HG02870 (cell line): ENCODE measurements around the gene PRTG.

Source experiments
- ATAC-seq: cut with Tn5 transposase; IDR thresholded peaks from one replicate; pipeline ENCODE4 v1.9.1; 2021; ENCODE audit warnings: mild to moderate bottlenecking, moderate library complexity; ENCODE audit not compliant: unreplicated experiment

PRTG gene

GRCh38 chr15:55576943-55577342 is 166.0 kb downstream of the PRTG start:
- ATAC-seq, result no peak

GRCh38 chr15:55574096-55574495 is 168.9 kb downstream of the PRTG start:
- no peak for ATAC-seq

- no peak for ATAC-seq
Observed at GRCh38 chr15:55573224-55573623, 169.7 kb downstream of the PRTG start.

DNA sequence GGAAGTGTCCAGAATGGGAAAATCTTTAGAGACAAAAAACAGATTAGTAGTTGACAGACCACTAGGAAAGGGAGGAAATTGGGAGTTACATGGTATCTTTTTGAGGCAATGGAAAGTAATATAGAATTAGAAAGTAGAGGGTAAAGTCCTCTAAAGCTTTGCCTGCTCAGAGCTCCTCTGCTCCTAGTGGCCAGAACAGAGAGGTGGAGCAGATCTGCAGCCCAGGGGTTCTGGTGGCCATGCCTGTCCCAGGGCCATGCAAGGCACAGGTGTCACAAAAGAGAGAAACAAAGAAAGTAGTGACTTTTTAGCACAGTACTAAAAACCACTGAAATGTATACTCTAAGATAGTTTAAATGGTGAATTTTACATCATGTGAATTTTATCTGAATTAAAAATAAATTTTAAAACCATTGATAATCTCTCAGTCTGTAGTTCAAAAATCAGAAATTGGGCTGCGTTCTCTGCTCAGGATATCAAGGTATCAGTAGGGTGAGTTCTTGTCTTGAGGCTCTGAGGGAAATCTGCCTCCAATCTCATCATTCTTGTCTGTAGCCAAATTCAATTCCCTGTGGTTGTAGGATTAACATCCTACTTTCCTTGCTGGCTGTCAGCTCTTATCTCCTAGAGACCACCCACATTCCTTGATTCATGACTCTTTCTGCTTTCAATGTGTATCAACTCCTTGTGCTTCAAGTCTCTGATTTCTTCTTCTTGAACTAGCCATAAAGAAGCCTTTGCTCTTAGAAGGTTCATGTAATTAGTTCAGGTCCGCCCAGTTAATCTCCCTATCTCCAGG is 178.4 kb downstream of the PRTG start:
- no peak for ATAC-seq

GRCh38 chr15:55562601-55563000 is 180.4 kb downstream of the PRTG start:
- no peak for ATAC-seq
